T-cell (primary cell): Measurements from ENCODE around the gene TMEM132C. TPM values are rescaled to one million over a fixed set of nuclear protein-coding genes. Genes with fewer than 3 reads are reported as not detected.

ENCODE experiments used
- ATAC-seq, 4 experiments: fragments of 200-7000 bp in 3 of 4; fragments of 150-1000 bp in 1 of 4; cut with Tn5 transposase; replicated peaks in 1 of 4; 1 replicate in 3 of 4; 2 replicates in 1 of 4; pipeline ENCODE4 v1.10.0; 2021; ENCODE audit warnings: moderate library complexity in 3 of 4, mild to moderate bottlenecking in 2 of 4, moderate number of reproducible peaks in 1 of 4
- CTCF ChIA-PET, 2 donors: fragments of 300-600 bp; sonication (Branson Sonifier 250); formaldehyde crosslinking; loops; one replicate each; lab custom pipeline; 2022; ENCODE audit warnings: antibody characterized with exemption in 2 of 2; lab: Charles Lee
- POLR2A ChIA-PET, 2 donors: fragments of 300-600 bp; sonication (Branson Sonifier 250); formaldehyde crosslinking; loops; one replicate each; lab custom pipeline; 2022; ENCODE audit warnings: antibody characterized with exemption in 2 of 2; lab: Charles Lee
- DNase-seq, 35 experiments: peaks; one replicate each; pipeline versions ENCODE4 v3.0.0 to v3.0.0-alpha.2; 2013 to 2023
- H3K27ac ChIP-seq: one replicate; pipeline ENCODE4 v1.5.1; 2013; ENCODE audit warnings: low read length
- H3K27me3 ChIP-seq, 2 experiments: replicated peaks in 1 of 2; 1 replicate in 1 of 2; 2 replicates in 1 of 2; pipeline versions ENCODE4 v1.6.1 to v1.7.0; 2013; ENCODE audit warnings: low read length in 1 of 2, mixed read lengths in 1 of 2; ENCODE audit not compliant: control insufficient read depth in 2 of 2, insufficient read depth in 2 of 2; ENCODE audit errors: extremely low read depth in 1 of 2
- H3K36me3 ChIP-seq, 2 donors: 1 replicate in 1 of 2; 2 replicates in 1 of 2; pipeline versions ENCODE4 v1.6.1 to v1.7.0; 2013; ENCODE audit warnings: low read length in 1 of 2; ENCODE audit not compliant: control insufficient read depth in 2 of 2, insufficient read depth in 1 of 2; ENCODE audit errors: extremely low read depth in 1 of 2
- H3K4me1 ChIP-seq, 2 experiments: 1 replicate in 1 of 2; 2 replicates in 1 of 2; pipeline versions ENCODE4 v1.6.1 to v1.7.0; 2013; ENCODE audit warnings: low read length in 2 of 2, mixed read lengths in 1 of 2; ENCODE audit not compliant: insufficient read depth in 2 of 2, control insufficient read depth in 1 of 2; ENCODE audit errors: extremely low read depth in 1 of 2
- H3K4me3 ChIP-seq, 2 donors: 1 replicate in 1 of 2; 2 replicates in 1 of 2; pipeline versions ENCODE4 v1.5.1 to v1.7.0; 2013; ENCODE audit warnings: mild to moderate bottlenecking in 2 of 2, low read length in 1 of 2, moderate library complexity in 1 of 2; ENCODE audit not compliant: control insufficient read depth in 1 of 2; ENCODE audit errors: extremely low read depth in 1 of 2
- H3K9me3 ChIP-seq: 2 replicates; pipeline ENCODE4 v1.7.0; 2013
- H3K27ac Mint-ChIP-seq, 2 donors: one replicate each; pipeline ENCODE4 v1.8.0; 2020 to 2021; ENCODE audit warnings: mild to moderate bottlenecking in 2 of 2, mixed read lengths in 2 of 2
- H3K27me3 Mint-ChIP-seq, 2 donors: one replicate each; pipeline ENCODE4 v1.8.0; 2021 to 2022; ENCODE audit warnings: mixed read lengths in 2 of 2
- H3K36me3 Mint-ChIP-seq: one replicate; pipeline ENCODE4 v1.8.0; 2021; ENCODE audit warnings: mixed read lengths
- H3K4me1 Mint-ChIP-seq, 3 donors: one replicate each; pipeline ENCODE4 v1.8.0; 2020 to 2022; ENCODE audit warnings: mixed read lengths in 3 of 3, mild to moderate bottlenecking in 1 of 3
- H3K4me3 Mint-ChIP-seq, 3 donors: one replicate each; pipeline ENCODE4 v1.8.0; 2020 to 2022; ENCODE audit warnings: mild to moderate bottlenecking in 3 of 3, mixed read lengths in 3 of 3, moderate library complexity in 3 of 3
- H3K9me3 Mint-ChIP-seq, 3 donors: one replicate each; pipeline ENCODE4 v1.8.0; 2020 to 2022; ENCODE audit warnings: mixed read lengths in 3 of 3
- WGBS: methylation state at CpG from one replicate; pipeline ENCODE4 v1.1.5; 2013; ENCODE audit warnings: missing lambda C conversion rate; ENCODE audit not compliant: insufficient coverage; 5-methylcytosine and 5-hydroxymethylcytosine counted together
- total RNA-seq, 35 experiments: library from RNA in 6 of 35; stranded (reverse) in 6 of 35; fragments of 120-200 nt in 1 of 35; gene quantifications; one replicate each; pipeline versions ENCODE4 v1.2.1 to v1.2.4 and lab custom pipeline; 2013 to 2026

The TMEM132C gene
- total RNA-seq, 5 donors from 2014 or later (not counting 1 experiment from before 2014, with no cell fraction given): 0.07 TPM; not detected in 4

DNA sequence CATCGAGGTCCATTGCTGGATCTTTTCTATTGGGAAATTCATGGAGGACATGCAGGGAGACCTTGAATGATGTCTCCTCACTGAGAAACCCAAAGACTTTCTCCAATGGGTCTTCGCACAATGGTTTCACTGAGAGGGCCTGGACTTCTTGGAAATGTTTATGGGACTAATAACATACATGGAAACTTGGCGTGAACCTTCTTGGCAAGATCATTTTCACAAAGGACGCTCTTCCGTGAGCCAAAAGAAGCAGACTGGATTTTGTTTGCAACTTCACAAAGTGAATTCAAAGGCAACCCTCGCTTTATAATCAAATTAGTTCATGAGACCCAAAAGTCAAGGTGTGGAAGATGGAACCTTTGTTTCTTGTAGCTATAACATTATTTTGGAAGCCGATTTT, 154.4 kb downstream of the TMEM132C start:
- Mint-ChIP-seq H3K9me3 (peaks cover 10 to 15% (median 13%) of the 10 kb centered on the region in 3 donors), H3K27ac (no peak overlapping the region), H3K4me1 (no peaks in the 10 kb centered on the region), H3K27me3 (peaks cover 0 to 4% of the 10 kb centered on the region in 2 donors), H3K36me3 (no peaks in the 10 kb centered on the region), H3K4me3 (no peak overlapping the region)
- no peaks in the 10 kb centered on the region for H3K4me1 ChIP-seq
- WGBS: no CpG with 5 or more reads among the region's 7 CpGs
- H3K36me3 ChIP-seq: no peaks in the 10 kb centered on the region
- ATAC-seq (no peak), DNase-seq (no peak)
- H3K27me3 ChIP-seq: no peaks in the 10 kb centered on the region
- H3K4me3 ChIP-seq: no peak overlapping the region
- ChIA-PET POLR2A (no interaction called here), CTCF (no interaction called here)
- no peak overlapping the region for H3K27ac ChIP-seq
- H3K9me3 ChIP-seq: no peaks in the 10 kb centered on the region

DNA sequence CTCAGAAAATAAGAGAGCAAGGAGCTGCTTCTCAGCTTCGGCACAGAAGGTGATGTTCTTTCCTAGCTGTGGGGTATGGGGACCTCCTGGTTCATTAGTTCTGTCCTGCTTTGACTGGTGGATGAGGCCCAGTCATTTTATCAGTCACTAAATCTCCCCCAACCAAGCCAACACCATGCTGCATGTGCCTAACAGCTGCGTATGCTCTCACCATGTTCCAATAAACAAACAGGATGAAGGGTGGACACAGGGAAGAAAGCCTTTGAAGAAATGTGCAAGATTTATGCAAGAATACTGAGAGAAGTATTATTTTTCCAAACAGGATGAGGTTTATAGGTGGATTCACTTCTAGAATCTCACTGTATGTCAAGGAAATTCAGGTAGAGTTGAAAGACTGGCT, 156.2 kb downstream of the TMEM132C start:
- Histone ChIP-seq H3K27me3 (no peaks in the 10 kb centered on the region), H3K9me3 (no peaks in the 10 kb centered on the region), H3K4me1 (no peaks in the 10 kb centered on the region), H3K36me3 (no peaks in the 10 kb centered on the region), H3K27ac (no peak overlapping the region), H3K4me3 (no peak overlapping the region)
- DNase-seq: no peak
- WGBS: no CpG with 5 or more reads among the region's 2 CpGs
- no peak overlapping the region for H3K4me3 Mint-ChIP-seq
- peaks cover 0 to 4% of the 10 kb centered on the region in 2 donors for H3K27me3 Mint-ChIP-seq
- CTCF ChIA-PET: no interaction called here
- no peaks in the 10 kb centered on the region for H3K36me3 Mint-ChIP-seq
- no peak for ATAC-seq
- H3K4me1 Mint-ChIP-seq: no peaks in the 10 kb centered on the region
- H3K27ac Mint-ChIP-seq: no peak overlapping the region
- H3K9me3 Mint-ChIP-seq: peaks cover 10 to 15% (median 13%) of the 10 kb centered on the region in 3 donors
- POLR2A ChIA-PET: no interaction called here

DNA sequence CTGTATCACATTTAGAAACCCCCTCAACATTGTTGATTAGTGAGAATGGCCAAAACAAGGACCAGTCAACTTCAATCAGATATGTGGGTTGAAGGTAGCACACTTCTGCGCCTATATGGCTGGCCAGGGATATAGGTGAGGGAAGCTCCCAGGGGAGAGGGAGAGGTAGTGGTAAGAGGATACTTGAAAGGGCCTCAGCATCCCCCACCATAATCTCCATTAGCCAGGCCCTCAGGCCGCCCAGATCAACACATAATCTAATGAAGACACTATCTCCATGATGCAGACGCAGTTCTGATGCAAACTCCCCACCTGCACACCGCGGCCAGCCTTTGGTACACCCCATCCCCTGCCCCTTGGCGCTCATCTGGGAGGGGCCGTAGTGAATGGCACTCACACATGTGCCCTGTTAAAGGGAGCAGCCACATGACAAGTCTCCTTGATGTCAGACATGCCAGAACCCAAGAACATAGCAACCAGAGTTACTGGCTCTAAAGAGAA, 158.0 kb downstream of the TMEM132C start:
- Mint-ChIP-seq H3K27ac (no peak overlapping the region), H3K9me3 (peaks cover 10 to 15% (median 13%) of the 10 kb centered on the region in 3 donors), H3K27me3 (peaks cover 0 to 4% of the 10 kb centered on the region in 2 donors), H3K36me3 (no peaks in the 10 kb centered on the region), H3K4me1 (no peaks in the 10 kb centered on the region), H3K4me3 (no peak overlapping the region)
- no peak overlapping the region for H3K27ac ChIP-seq
- H3K4me1 ChIP-seq: no peaks in the 10 kb centered on the region
- ATAC-seq (no peak), DNase-seq (no peak)
- no peak overlapping the region for H3K4me3 ChIP-seq
- POLR2A ChIA-PET: no interaction called here
- no peaks in the 10 kb centered on the region for H3K36me3 ChIP-seq
- CTCF ChIA-PET: no interaction called here
- no peaks in the 10 kb centered on the region for H3K9me3 ChIP-seq
- H3K27me3 ChIP-seq: no peaks in the 10 kb centered on the region
- WGBS: 82% methylated on average over 5 of the region's 7 CpGs

DNA sequence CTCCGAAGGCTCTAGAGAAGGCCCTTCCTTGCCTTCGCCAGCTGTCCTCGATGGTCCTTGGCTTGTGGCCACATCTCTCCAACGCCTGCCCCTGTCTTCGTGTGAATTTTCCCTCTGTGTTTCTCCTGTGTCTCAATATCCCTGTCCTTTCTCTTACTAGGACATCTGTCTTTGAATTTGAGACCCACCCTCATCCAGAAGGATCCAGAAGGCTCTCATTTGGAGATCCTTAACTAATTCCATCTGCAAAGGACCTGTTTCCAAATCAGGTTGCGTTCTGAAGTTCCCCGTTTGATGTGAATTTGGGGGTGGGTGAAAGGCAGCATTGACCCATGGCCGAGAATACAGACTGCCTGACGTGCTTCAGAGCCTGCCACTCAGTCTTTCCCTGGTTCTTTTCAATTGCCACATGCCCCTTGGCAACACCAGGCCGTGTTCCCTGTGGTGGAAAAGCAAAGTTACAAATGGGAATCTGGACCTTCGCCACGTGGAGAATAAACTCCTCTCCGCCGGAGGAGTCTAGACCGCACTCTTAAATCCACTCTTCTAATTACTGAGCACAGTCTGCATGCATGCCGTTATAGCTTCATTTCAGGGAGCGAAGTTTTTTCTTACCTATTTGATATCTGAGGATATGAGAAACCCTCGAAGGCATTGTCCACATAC, 158.8 kb downstream of the TMEM132C start:
- WGBS: 80% methylated on average over 6 of the region's 18 CpGs
- ChIA-PET POLR2A (no interaction called here), CTCF (no interaction called here)
- Mint-ChIP-seq H3K27ac (no peak overlapping the region), H3K36me3 (no peaks in the 10 kb centered on the region), H3K9me3 (peaks cover 6 to 10% (median 6%) of the 10 kb centered on the region in 3 donors), H3K4me1 (no peaks in the 10 kb centered on the region), H3K27me3 (no peaks in the 10 kb centered on the region), H3K4me3 (no peak overlapping the region)
- DNase-seq (no peak), ATAC-seq (no peak)
- H3K4me1 ChIP-seq: no peaks in the 10 kb centered on the region
- no peak overlapping the region for H3K27ac ChIP-seq
- H3K9me3 ChIP-seq: no peaks in the 10 kb centered on the region
- no peaks in the 10 kb centered on the region for H3K27me3 ChIP-seq
- H3K36me3 ChIP-seq: no peaks in the 10 kb centered on the region
- no peak overlapping the region for H3K4me3 ChIP-seq

DNA sequence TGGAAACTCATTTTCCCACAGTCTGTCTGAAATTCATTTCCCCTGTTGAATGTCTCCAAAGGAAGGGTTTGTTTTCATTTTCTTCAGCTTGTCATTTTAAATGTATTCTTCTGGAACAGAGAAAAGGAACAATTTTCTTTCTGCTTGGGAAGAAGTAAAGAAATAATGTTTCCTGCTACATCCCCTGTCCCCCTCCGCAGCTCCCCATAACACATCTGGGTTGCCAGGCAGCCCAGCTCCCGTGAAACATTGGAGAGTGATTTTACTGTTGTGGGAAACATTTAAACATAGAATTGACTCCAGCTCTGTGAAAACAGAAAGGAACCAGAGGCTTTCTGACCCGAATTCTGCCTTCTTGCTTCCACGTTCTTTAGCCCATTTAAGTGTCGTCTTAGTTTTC, 159.5 kb downstream of the TMEM132C start:
- ChIA-PET POLR2A (interaction anchor here in 1 of 2 donors (0.7 kb wide), 1 partner anchor 658 kb away, joined by 3 read pairs; no protein-coding TSS in a partner anchor), CTCF (no interaction called here)
- no peaks in the 10 kb centered on the region for H3K36me3 Mint-ChIP-seq
- H3K27ac Mint-ChIP-seq: no peak overlapping the region
- no peak overlapping the region for H3K4me3 Mint-ChIP-seq
- DNase-seq (no peak), ATAC-seq (no peak)
- no peak overlapping the region for H3K27ac ChIP-seq
- no peaks in the 10 kb centered on the region for H3K27me3 Mint-ChIP-seq
- no peaks in the 10 kb centered on the region for H3K27me3 ChIP-seq
- no peaks in the 10 kb centered on the region for H3K36me3 ChIP-seq
- WGBS: 69% methylated on average over 3 of the region's 5 CpGs
- no peaks in the 10 kb centered on the region for H3K4me1 ChIP-seq
- no peaks in the 10 kb centered on the region for H3K4me1 Mint-ChIP-seq
- no peaks in the 10 kb centered on the region for H3K9me3 ChIP-seq
- peaks cover 0 to 6% (median 4%) of the 10 kb centered on the region in 3 donors for H3K9me3 Mint-ChIP-seq
- H3K4me3 ChIP-seq: no peak overlapping the region

DNA sequence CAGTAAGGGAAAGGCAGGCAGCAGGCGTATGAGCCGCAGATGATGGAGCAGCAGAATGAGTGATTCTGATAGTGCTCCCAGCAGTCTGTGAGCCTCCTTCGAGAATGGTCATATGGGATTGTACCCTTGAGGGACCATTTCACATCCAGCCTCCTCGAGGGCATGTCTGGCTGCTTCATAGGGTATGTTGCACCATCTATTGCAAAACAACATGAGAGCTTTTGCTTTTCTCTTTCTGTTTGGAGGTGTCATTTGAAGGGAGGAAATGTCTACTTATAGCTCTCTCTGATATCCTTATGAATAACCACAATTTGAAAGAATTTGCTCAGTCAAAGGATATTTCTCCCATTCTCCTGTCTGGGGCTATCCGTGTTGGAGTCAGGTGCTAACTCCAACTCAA, 172.8 kb downstream of the TMEM132C start:
- no peak overlapping the region for H3K4me3 Mint-ChIP-seq
- WGBS: 76% methylated on average over 3 of the region's 5 CpGs

More for the DNA sequence above, 172.8 kb downstream of the TMEM132C start:
- no peak overlapping the region for H3K27ac ChIP-seq
- no peaks in the 10 kb centered on the region for H3K36me3 Mint-ChIP-seq
- no peaks in the 10 kb centered on the region for H3K9me3 ChIP-seq
- no peaks in the 10 kb centered on the region for H3K36me3 ChIP-seq
- ATAC-seq (no peak), DNase-seq (no peak)
- H3K4me1 ChIP-seq: no peaks in the 10 kb centered on the region
- H3K27me3 ChIP-seq: no peaks in the 10 kb centered on the region
- POLR2A ChIA-PET: no interaction called here
- H3K4me3 ChIP-seq: no peak overlapping the region
- H3K27ac Mint-ChIP-seq: no peak overlapping the region
- H3K9me3 Mint-ChIP-seq: peaks cover 0 to 5% (median 0%) of the 10 kb centered on the region in 3 donors
- CTCF ChIA-PET: no interaction called here
- no peaks in the 10 kb centered on the region for H3K4me1 Mint-ChIP-seq
- H3K27me3 Mint-ChIP-seq: peaks cover 0 to 3% of the 10 kb centered on the region in 2 donors
